GM12878 (cell line): Measurements from ENCODE around the gene ANKRD11. TPM values are rescaled to one million over a fixed set of nuclear protein-coding genes. Genes with fewer than 3 reads are reported as not detected.
A peak's percentile ranks its signal among the peaks of the same experiment; 100 is the strongest.

ENCODE experiments used
- ATF7 ChIP-seq: fragments of 450-650 bp; IDR thresholded peaks from 2 replicates; pipeline ENCODE4 v1.6.1; 2016; ENCODE audit warnings: low read depth, mild to moderate bottlenecking
- BMI1 ChIP-seq: fragments of 450-650 bp; IDR thresholded peaks from 2 replicates; pipeline ENCODE4 v1.6.1; 2016; ENCODE audit warnings: mild to moderate bottlenecking, moderate library complexity, borderline replicate concordance
- CREB1 ChIP-seq: IDR thresholded peaks from 2 replicates; pipeline ENCODE4 v1.6.1; 2012; ENCODE audit warnings: low read depth, mild to moderate bottlenecking, inconsistent platforms
- EED ChIP-seq: sonication (generic); IDR thresholded peaks from 2 replicates; pipeline ENCODE4 v1.6.1; 2016; ENCODE audit warnings: antibody characterized with exemption, low read depth
- ESRRA ChIP-seq: IDR thresholded peaks from 2 replicates; pipeline ENCODE4 v1.6.1; 2012; ENCODE audit warnings: mild to moderate bottlenecking, low read length, improper control_type of control experiment
- ETV6 ChIP-seq, 2 experiments: fragments of 450-650 bp in 1 of 2; IDR thresholded peaks in 1 of 2; conservative IDR thresholded peaks in 1 of 2; 2 replicates each; pipeline ENCODE4 v1.6.1; 2014; ENCODE audit warnings: antibody characterized with exemption in 1 of 2, borderline replicate concordance in 1 of 2, low read depth in 1 of 2, mild to moderate bottlenecking in 1 of 2, moderate library complexity in 1 of 2
- HDGF ChIP-seq: fragments of 450-650 bp; IDR thresholded peaks from 2 replicates; pipeline ENCODE4 v1.6.1; 2016; ENCODE audit warnings: antibody characterized with exemption
- JUND ChIP-seq: IDR thresholded peaks from 2 replicates; pipeline ENCODE4 v1.6.1; 2012; ENCODE audit warnings: low read depth, mild to moderate bottlenecking, low read length, improper control_type of control experiment, moderate library complexity
- MEF2A ChIP-seq: IDR thresholded peaks from 2 replicates; pipeline ENCODE4 v1.6.1; 2011; ENCODE audit warnings: low read depth, mild to moderate bottlenecking, low read length, moderate library complexity; ENCODE audit not compliant: insufficient read depth
- NFIC ChIP-seq: IDR thresholded peaks from 2 replicates; pipeline ENCODE4 v1.6.1; 2012; ENCODE audit warnings: low read depth, mild to moderate bottlenecking, inconsistent platforms, low read length, moderate library complexity
- SP1 ChIP-seq: IDR thresholded peaks from one replicate; pipeline ENCODE4 v1.6.1; 2011; ENCODE audit warnings: low read depth, low read length
- SPI1 ChIP-seq: IDR thresholded peaks from 2 replicates; pipeline ENCODE4 v1.6.1; 2011; ENCODE audit warnings: low read depth, mild to moderate bottlenecking, low read length, moderate library complexity, borderline replicate concordance; ENCODE audit not compliant: insufficient read depth
- TAF1 ChIP-seq: IDR thresholded peaks from 2 replicates; pipeline ENCODE4 v1.6.1; 2011; ENCODE audit warnings: mild to moderate bottlenecking, low read depth, low read length, borderline replicate concordance
- TCF3 ChIP-seq: IDR thresholded peaks from 2 replicates; pipeline ENCODE4 v1.6.1; 2012; ENCODE audit warnings: low read depth, mild to moderate bottlenecking, low read length, borderline replicate concordance; ENCODE audit not compliant: insufficient read depth
- YBX1 ChIP-seq: fragments of 450-650 bp; IDR thresholded peaks from 2 replicates; pipeline ENCODE4 v1.6.1; 2016; ENCODE audit warnings: antibody characterized with exemption
- polyA plus RNA-seq, 11 experiments: library from polyadenylated mRNA; depleted of rRNA in 4 of 11; unstranded in 6 of 11; stranded (reverse) in 5 of 11; fragments of >200 nt; fragmentation: Nextera tagmentation in 4 of 11; fragmentation: Illumina TruSeq in 1 of 11; extraction: Ambion mirVana in 4 of 11; extraction: Trizol in 1 of 11; gene quantifications; 1 replicate in 1 of 11; 2 replicates in 10 of 11; pipeline versions ENCODE4 v1.2.1 to v1.2.3, GENCODE V29; 2011 to 2016; ENCODE audit warnings: inconsistent platforms in 2 of 11, missing spikeins in 2 of 11, low read depth in 1 of 11
- total RNA-seq, 4 experiments: library from RNA; depleted of rRNA in 3 of 4; stranded (reverse); fragments of >200 nt in 3 of 4; fragmentation: Illumina TruSeq in 1 of 4; extraction: Trizol in 1 of 4; gene quantifications; 2 replicates each; pipeline versions ENCODE4 v1.2.1 to v1.2.3, GENCODE V29; 2013 to 2021
- TF ChIP-seq, protein P1 (sequence below): IDR thresholded peaks from 2 replicates; pipeline ENCODE4 v1.6.1; 2012; ENCODE audit warnings: low read length, inconsistent platforms
- TF ChIP-seq, protein P2 (sequence below): fragments of 450-650 bp; formaldehyde crosslinking; IDR thresholded peaks from 2 replicates; pipeline ENCODE4 v1.4.0; 2022; ENCODE audit warnings: mild to moderate bottlenecking, moderate library complexity
- TF ChIP-seq, protein P3 (sequence below): IDR thresholded peaks from 2 replicates; pipeline ENCODE4 v1.6.1; 2012; ENCODE audit warnings: mild to moderate bottlenecking, low read depth, low read length
- TF ChIP-seq, protein P4 (sequence below): IDR thresholded peaks from 2 replicates; pipeline ENCODE4 v1.6.1; 2011; ENCODE audit warnings: mild to moderate bottlenecking, low read depth, low read length, moderate library complexity; ENCODE audit not compliant: insufficient replicate concordance

The ANKRD11 gene
- total and polyA plus RNA-seq, 10 of the 15 experiments (the other 5 are each of a cell fraction or from before 2014, with no cell fraction given), result 5.1 to 103 (median 27.4) TPM

DNA sequence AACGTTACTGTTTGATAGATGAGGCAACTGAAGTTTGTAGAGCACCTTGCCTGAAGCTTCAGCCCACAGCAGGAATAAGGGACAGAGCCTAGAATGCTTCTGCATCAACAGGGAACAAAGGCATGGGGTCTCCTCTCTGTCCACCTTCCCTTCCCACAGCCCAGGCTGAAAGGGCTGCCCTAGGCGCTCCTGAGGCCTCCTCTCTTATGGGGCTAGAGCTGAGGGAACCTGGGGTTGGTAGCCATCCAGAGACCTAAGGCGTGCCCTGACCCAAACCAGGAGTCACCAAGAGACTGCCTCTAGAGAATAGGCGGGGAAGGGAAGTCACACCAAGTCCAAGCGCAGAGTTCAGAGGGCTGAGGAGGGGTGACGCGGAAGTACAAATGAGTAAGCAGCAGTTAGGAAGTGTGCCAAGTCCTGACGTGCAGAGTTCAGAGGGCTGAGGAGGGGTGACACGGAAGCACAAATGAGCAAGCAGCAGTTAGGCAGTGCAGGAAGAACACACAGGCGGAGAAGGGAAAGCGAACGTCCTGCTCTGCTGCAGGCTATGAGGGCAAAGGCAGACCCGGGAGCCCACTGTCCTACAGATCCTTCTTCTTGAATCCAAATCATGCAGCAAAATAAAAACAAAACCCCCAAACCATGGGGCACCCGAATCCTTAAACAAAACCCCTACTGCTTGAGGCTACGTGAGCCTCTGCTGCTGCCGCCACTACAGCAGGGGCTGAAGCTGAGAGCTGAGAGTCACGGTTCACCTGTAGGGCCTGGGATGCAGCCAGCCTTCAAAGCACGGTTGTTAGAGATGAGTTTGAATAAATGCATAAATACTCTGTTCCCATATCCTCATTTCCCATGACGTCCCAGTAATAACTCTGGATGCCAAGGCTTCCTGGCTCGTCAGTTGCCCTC lies 15.1 kb upstream of the ANKRD11 start (continued):
- no peak for TF ChIP-seq BMI1
- peak; percentile 72 for TF ChIP-seq EED
- TF ChIP-seq ATF7, result 0 out of 2 replicates have a peak, but pooled peaks have one; percentile 43
- TF ChIP-seq JUND, result no peak
- TF ChIP-seq HDGF, result peak; percentile 81; the same call in 1 of the 2 replicates
- peak in 1 of 2 experiments; percentile 96; a peak in 2 of 4 replicates for TF ChIP-seq ETV6 (conservative IDR thresholded peaks at IDR 0.05 in 1 of 2, IDR thresholded peaks at IDR 0.05 in 1 of 2; ENCODE audit: borderline replicate concordance in 1 of 2, low read depth in 1 of 2)
- TF ChIP-seq ESRRA, result no peak
- TF ChIP-seq NFIC, result no peak
- TF ChIP-seq SP1, result no peak
- peak; percentile 87 for TF ChIP-seq CREB1
- peak; percentile 64; the same call in 1 of the 2 replicates for TF ChIP-seq TAF1
- TF ChIP-seq, protein P1, sequence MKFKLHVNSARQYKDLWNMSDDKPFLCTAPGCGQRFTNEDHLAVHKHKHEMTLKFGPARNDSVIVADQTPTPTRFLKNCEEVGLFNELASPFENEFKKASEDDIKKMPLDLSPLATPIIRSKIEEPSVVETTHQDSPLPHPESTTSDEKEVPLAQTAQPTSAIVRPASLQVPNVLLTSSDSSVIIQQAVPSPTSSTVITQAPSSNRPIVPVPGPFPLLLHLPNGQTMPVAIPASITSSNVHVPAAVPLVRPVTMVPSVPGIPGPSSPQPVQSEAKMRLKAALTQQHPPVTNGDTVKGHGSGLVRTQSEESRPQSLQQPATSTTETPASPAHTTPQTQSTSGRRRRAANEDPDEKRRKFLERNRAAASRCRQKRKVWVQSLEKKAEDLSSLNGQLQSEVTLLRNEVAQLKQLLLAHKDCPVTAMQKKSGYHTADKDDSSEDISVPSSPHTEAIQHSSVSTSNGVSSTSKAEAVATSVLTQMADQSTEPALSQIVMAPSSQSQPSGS, result no peak
- TF ChIP-seq, protein P2, sequence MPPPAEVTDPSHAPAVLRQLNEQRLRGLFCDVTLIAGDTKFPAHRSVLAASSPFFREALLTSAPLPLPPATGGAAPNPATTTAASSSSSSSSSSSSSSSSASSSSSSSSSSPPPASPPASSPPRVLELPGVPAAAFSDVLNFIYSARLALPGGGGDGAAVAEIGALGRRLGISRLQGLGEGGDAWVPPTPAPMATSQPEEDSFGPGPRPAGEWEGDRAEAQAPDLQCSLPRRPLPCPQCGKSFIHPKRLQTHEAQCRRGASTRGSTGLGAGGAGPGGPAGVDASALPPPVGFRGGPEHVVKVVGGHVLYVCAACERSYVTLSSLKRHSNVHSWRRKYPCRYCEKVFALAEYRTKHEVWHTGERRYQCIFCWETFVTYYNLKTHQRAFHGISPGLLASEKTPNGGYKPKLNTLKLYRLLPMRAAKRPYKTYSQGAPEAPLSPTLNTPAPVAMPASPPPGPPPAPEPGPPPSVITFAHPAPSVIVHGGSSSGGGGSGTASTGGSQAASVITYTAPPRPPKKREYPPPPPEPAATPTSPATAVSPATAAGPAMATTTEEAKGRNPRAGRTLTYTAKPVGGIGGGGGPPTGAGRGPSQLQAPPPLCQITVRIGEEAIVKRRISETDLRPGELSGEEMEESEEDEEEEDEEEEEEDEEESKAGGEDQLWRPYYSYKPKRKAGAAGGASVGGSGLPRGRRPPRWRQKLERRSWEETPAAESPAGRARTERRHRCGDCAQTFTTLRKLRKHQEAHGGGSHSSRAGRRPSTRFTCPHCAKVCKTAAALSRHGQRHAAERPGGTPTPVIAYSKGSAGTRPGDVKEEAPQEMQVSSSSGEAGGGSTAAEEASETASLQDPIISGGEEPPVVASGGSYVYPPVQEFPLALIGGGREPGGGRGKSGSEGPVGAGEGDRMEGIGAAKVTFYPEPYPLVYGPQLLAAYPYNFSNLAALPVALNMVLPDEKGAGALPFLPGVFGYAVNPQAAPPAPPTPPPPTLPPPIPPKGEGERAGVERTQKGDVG (CRISPR knock-in tag), result no peak
- TF ChIP-seq, protein P3, sequence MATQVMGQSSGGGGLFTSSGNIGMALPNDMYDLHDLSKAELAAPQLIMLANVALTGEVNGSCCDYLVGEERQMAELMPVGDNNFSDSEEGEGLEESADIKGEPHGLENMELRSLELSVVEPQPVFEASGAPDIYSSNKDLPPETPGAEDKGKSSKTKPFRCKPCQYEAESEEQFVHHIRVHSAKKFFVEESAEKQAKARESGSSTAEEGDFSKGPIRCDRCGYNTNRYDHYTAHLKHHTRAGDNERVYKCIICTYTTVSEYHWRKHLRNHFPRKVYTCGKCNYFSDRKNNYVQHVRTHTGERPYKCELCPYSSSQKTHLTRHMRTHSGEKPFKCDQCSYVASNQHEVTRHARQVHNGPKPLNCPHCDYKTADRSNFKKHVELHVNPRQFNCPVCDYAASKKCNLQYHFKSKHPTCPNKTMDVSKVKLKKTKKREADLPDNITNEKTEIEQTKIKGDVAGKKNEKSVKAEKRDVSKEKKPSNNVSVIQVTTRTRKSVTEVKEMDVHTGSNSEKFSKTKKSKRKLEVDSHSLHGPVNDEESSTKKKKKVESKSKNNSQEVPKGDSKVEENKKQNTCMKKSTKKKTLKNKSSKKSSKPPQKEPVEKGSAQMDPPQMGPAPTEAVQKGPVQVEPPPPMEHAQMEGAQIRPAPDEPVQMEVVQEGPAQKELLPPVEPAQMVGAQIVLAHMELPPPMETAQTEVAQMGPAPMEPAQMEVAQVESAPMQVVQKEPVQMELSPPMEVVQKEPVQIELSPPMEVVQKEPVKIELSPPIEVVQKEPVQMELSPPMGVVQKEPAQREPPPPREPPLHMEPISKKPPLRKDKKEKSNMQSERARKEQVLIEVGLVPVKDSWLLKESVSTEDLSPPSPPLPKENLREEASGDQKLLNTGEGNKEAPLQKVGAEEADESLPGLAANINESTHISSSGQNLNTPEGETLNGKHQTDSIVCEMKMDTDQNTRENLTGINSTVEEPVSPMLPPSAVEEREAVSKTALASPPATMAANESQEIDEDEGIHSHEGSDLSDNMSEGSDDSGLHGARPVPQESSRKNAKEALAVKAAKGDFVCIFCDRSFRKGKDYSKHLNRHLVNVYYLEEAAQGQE, result no peak
- TF ChIP-seq, protein P4, sequence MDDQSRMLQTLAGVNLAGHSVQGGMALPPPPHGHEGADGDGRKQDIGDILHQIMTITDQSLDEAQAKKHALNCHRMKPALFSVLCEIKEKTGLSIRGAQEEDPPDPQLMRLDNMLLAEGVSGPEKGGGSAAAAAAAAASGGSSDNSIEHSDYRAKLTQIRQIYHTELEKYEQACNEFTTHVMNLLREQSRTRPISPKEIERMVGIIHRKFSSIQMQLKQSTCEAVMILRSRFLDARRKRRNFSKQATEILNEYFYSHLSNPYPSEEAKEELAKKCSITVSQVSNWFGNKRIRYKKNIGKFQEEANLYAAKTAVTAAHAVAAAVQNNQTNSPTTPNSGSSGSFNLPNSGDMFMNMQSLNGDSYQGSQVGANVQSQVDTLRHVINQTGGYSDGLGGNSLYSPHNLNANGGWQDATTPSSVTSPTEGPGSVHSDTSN, result no peak
- no peak for TF ChIP-seq YBX1
- TF ChIP-seq TCF3, result no peak
- TF ChIP-seq SPI1, result peak; percentile 42; the same call in 1 of the 2 replicates
- 0 out of 2 replicates have a peak, but pooled peaks have one; percentile 28 for TF ChIP-seq MEF2A
